Measurements from ENCODE around the gene GATAD1. TPM values are rescaled to one million over a fixed set of nuclear protein-coding genes. Genes with fewer than 3 reads are reported as not detected.
"Not testable (repeated sequence)": the region's sequence is repeated elsewhere in the genome, so short reads cannot be mapped to it uniquely, and the experiment has no call there.

GATAD1 gene
- polyA plus RNA-seq, 1 experiment: 31.7 TPM

GRCh38 chr7:92475851-92476590 is 28.7 kb downstream of the GATAD1 start:
- POLR2A ChIA-PET: not testable (repeated sequence)
- CTCF ChIA-PET: interaction anchor here (3.2 kb wide), 1 partner anchor 15 kb away, joined by 12 read pairs; no protein-coding TSS in a partner anchor

GRCh38 chr7:92477681-92478080 is 30.4 kb downstream of the GATAD1 start, which contains the start of gene ERVW-1:
Gene ERVW-1, minus strand, starts transcription at chr7:92477946. Its CDS starts 7,565 bp downstream, at chr7:92470381.
- H3K9me3 ChIP-seq (ENCODE audit: control insufficient read depth, insufficient read depth, low read length); H3K4me3 ChIP-seq (ENCODE audit: low read depth, low read length); H3K27me3 ChIP-seq (ENCODE audit: control insufficient read depth, insufficient read depth, low read length); H3K27ac ChIP-seq (ENCODE audit: low read depth, low read length); DNase-seq (ENCODE audit: low read depth, low spot score); POLR2A ChIA-PET: not testable (repeated sequence)
- CTCF ChIA-PET: interaction anchor here (3.2 kb wide), 1 partner anchor 16 kb away, joined by 12 read pairs; no protein-coding TSS in a partner anchor

More at GRCh38 chr7:92475851-92476590, 28.7 kb downstream of the GATAD1 start:
- not testable (repeated sequence) for DNase-seq (ENCODE audit: low read depth, low spot score); H3K27ac ChIP-seq (ENCODE audit: low read depth, low read length); H3K9me3 ChIP-seq (ENCODE audit: control insufficient read depth, insufficient read depth, low read length); H3K27me3 ChIP-seq (ENCODE audit: control insufficient read depth, insufficient read depth, low read length); H3K4me3 ChIP-seq (ENCODE audit: low read depth, low read length)

DNA sequence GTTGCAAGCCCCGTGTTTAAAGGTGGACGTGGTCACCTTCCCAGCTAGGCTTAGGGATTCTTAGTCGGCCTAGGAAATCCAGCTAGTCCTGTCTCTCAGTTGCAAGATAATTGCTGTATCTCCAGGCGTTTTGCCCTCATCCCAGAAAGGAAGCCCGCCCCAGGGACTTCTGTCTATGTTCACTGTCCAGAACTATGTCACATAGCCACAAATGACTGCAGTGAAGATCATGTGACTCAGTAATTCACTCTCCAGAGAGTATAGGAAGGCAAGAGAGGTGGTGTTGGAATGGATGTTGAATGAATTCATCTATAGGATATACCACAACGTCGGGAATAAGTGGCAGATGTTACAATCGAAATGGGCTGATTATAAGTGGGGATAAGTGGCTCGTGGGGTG is 30.8 kb downstream of the GATAD1 start:
- TF ChIP-seq CTCF (IDR thresholded peaks at IDR 0.05; ENCODE audit: low read depth, low read length): no peak
- H3K4me3 ChIP-seq (ENCODE audit: low read depth, low read length): no peak overlapping the region
- peaks cover 2% of the 10 kb centered on the region for H3K27me3 ChIP-seq (ENCODE audit: control insufficient read depth, insufficient read depth, low read length)
- CTCF ChIA-PET: interaction anchor here (3.2 kb wide), 1 partner anchor 17 kb away, joined by 12 read pairs; no protein-coding TSS in a partner anchor
- no peaks in the 10 kb centered on the region for H3K9me3 ChIP-seq (ENCODE audit: control insufficient read depth, insufficient read depth, low read length)
- no peak overlapping the region for H3K27ac ChIP-seq (ENCODE audit: low read depth, low read length)
- DNase-seq (ENCODE audit: low read depth, low spot score): no peak
- POLR2A ChIA-PET: no interaction called here

- TF ChIP-seq CTCF (IDR thresholded peaks at IDR 0.05; ENCODE audit: low read depth, low read length): no peak
- Histone ChIP-seq H3K9me3 (ENCODE audit: control insufficient read depth, insufficient read depth, low read length) (no peaks in the 10 kb centered on the region), H3K4me3 (ENCODE audit: low read depth, low read length) (no peak overlapping the region), H3K27ac (ENCODE audit: low read depth, low read length) (no peak overlapping the region), H3K27me3 (ENCODE audit: control insufficient read depth, insufficient read depth, low read length) (peaks cover 2% of the 10 kb centered on the region)
- no peak for DNase-seq (ENCODE audit: low read depth, low spot score)
- POLR2A ChIA-PET: no interaction called here
- CTCF ChIA-PET: no interaction called here
These were observed 31.4 kb downstream of the GATAD1 start for GRCh38 chr7:92478711-92479110.

GRCh38 chr7:92479146-92479545 is 31.9 kb downstream of the GATAD1 start:
- DNase-seq (ENCODE audit: low read depth, low spot score); H3K9me3 ChIP-seq (ENCODE audit: control insufficient read depth, insufficient read depth, low read length); CTCF ChIA-PET; H3K4me3 ChIP-seq (ENCODE audit: low read depth, low read length); H3K27ac ChIP-seq (ENCODE audit: low read depth, low read length); POLR2A ChIA-PET; H3K27me3 ChIP-seq (ENCODE audit: control insufficient read depth, insufficient read depth, low read length): not testable (repeated sequence)

GRCh38 chr7:92483624-92484023 is 36.3 kb downstream of the GATAD1 start:
- DNase-seq (ENCODE audit: low read depth, low spot score); CTCF ChIA-PET: not testable (repeated sequence)

GRCh38 chr7:92484226-92484625 is 36.9 kb downstream of the GATAD1 start:
- H3K27me3 ChIP-seq (ENCODE audit: control insufficient read depth, insufficient read depth, low read length); CTCF ChIA-PET; POLR2A ChIA-PET; DNase-seq (ENCODE audit: low read depth, low spot score); H3K4me3 ChIP-seq (ENCODE audit: low read depth, low read length); H3K27ac ChIP-seq (ENCODE audit: low read depth, low read length); H3K9me3 ChIP-seq (ENCODE audit: control insufficient read depth, insufficient read depth, low read length): not testable (repeated sequence)

More at GRCh38 chr7:92483624-92484023, 36.3 kb downstream of the GATAD1 start:
- POLR2A ChIA-PET; H3K9me3 ChIP-seq (ENCODE audit: control insufficient read depth, insufficient read depth, low read length); H3K27me3 ChIP-seq (ENCODE audit: control insufficient read depth, insufficient read depth, low read length); H3K27ac ChIP-seq (ENCODE audit: low read depth, low read length); H3K4me3 ChIP-seq (ENCODE audit: low read depth, low read length): not testable (repeated sequence)
